Middle frontal gyrus (tissue), 1 donor: ENCODE measurements around the gene ASB16.
A peak's percentile ranks its signal among the peaks of the same experiment; 100 is the strongest.
"Not testable (repeated sequence)": the region's sequence is repeated elsewhere in the genome, so short reads cannot be mapped to it uniquely, and the experiment has no call there.

ENCODE experiments used
- DNase-seq: peaks from one replicate; pipeline ENCODE4 v3.0.0-alpha.2; 2015; ENCODE audit warnings: low spot score; ENCODE audit errors: extremely low spot score

Gene ASB16

GRCh38 chr17:44146375-44147346 lies 23.8 kb upstream of the ASB16 start:
- DNase-seq: no peak

- no peak for DNase-seq
Observed at GRCh38 chr17:44147812-44148211, 22.7 kb upstream of the ASB16 start.

- DNase-seq: not testable (repeated sequence)
Observed at GRCh38 chr17:44149066-44149465, 21.4 kb upstream of the ASB16 start.

GRCh38 chr17:44149750-44150329 lies 20.7 kb upstream of the ASB16 start:
- no peak for DNase-seq

GRCh38 chr17:44152875-44153274 lies 17.6 kb upstream of the ASB16 start:
- DNase-seq: no peak

- DNase-seq: no peak
Observed at GRCh38 chr17:44155488-44155887, 15.0 kb upstream of the ASB16 start.

- no peak for DNase-seq
Observed at GRCh38 chr17:44159519-44160210, 10.8 kb upstream of the ASB16 start.

GRCh38 chr17:44164476-44164875 lies 6.0 kb upstream of the ASB16 start:
- no peak for DNase-seq

- no peak for DNase-seq
Observed at GRCh38 chr17:44167181-44167861, 3.2 kb upstream of the ASB16 start.

- no peak for DNase-seq
Observed at GRCh38 chr17:44170135-44170498, 387 bp upstream of the ASB16 start.

- DNase-seq: no peak
Observed at GRCh38 chr17:44171931-44172455, 1.5 kb downstream of the ASB16 start.

- DNase-seq: no peak
Observed at GRCh38 chr17:44174427-44174826, 3.9 kb downstream of the ASB16 start.

- no peak for DNase-seq
Observed at GRCh38 chr17:44176257-44176656, 5.8 kb downstream of the ASB16 start.

GRCh38 chr17:44176671-44177501 lies 6.4 kb downstream of the ASB16 start:
- DNase-seq: no peak

GRCh38 chr17:44177640-44178039 lies 7.1 kb downstream of the ASB16 start:
- DNase-seq: no peak

- no peak for DNase-seq
Observed at GRCh38 chr17:44178133-44178532, 7.6 kb downstream of the ASB16 start.

GRCh38 chr17:44183024-44183423 lies 12.5 kb downstream of the ASB16 start:
- no peak for DNase-seq

- no peak for DNase-seq
Observed at GRCh38 chr17:44184212-44184810, 13.8 kb downstream of the ASB16 start.

GRCh38 chr17:44186307-44187130 lies 16.0 kb downstream of the ASB16 start, which contains the start of gene TMUB2:
Gene TMUB2 (plus strand): TSS chr17:44186972. CDS start chr17:44187709, 737 bp downstream.
- DNase-seq: peak; percentile 98
